Measurements from ENCODE around the gene HSF2BP.
"Not testable (repeated sequence)": the region's sequence is repeated elsewhere in the genome, so short reads cannot be mapped to it uniquely, and the experiment has no call there.

The HSF2BP gene

GRCh38 chr21:43502407-43503071, 156.7 kb downstream of the HSF2BP start:
- DNase-seq; in situ Hi-C loops (cut with MboI; ENCODE audit: low pct_unique_long_range_greater_than_20kb, low sequenced_read_pairs): not testable (repeated sequence)

- DNase-seq; in situ Hi-C loops (cut with MboI; ENCODE audit: low pct_unique_long_range_greater_than_20kb, low sequenced_read_pairs): not testable (repeated sequence)
Observed at GRCh38 chr21:43498924-43499323, 160.4 kb downstream of the HSF2BP start.

DNA sequence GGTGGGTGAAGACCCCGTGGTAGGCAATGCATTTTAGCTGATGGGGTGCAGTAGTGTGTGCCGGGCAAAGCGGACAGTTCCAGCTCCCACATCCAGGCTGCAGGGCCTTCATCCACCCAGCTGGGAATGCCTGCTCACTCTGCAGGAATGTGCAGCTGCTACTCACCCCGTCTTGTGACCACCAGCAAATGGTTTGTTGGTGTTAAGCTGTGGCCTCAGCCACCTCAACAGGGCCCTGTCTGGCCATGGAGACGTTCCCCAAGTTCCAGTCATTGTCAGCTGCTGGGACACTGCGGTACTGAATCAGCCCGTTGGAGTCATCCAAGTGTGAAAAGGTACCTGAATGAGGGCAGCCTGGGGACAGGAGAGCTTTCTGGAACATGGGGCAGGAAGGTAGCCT, 161.2 kb downstream of the HSF2BP start:
- DNase-seq; in situ Hi-C loops (cut with MboI; ENCODE audit: low pct_unique_long_range_greater_than_20kb, low sequenced_read_pairs): not testable (repeated sequence)

DNA sequence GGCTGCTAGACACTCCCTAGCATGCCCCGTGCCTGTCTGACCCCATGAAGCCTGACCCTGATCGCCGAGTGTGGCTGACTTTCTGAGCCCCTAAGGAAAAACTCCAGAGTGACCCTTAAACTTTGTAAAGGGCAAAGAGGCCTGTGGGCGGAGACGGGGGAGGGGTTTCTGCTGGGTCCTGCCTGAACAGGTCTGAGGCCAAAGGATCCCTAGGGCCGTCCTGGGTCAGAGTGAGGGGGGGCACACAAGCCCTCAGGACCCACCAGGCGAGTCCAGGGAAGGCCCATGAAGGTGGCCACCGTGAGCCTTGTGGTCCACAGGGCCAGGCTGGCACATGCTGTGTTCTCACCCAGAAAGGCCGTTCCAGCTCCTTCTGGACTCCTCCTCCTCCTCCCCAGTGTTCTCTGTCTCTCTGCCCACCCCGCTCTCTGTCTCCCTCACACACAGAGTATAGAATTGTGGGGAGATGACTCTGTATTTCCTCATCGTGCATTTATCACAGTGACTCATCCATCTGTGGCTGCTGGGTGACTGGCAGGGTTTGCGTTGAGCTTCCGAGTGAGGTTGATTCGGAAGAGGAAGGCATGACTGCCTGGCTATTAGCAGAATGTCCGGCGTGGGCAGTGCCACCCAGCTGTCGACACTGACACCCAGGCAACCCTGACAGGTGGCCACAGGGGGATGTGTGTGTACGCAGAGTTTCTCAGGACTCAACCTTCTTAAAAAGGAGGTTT, 164.8 kb downstream of the HSF2BP start:
- DNase-seq; in situ Hi-C loops (cut with MboI; ENCODE audit: low pct_unique_long_range_greater_than_20kb, low sequenced_read_pairs): not testable (repeated sequence)

- DNase-seq; in situ Hi-C loops (cut with MboI; ENCODE audit: low pct_unique_long_range_greater_than_20kb, low sequenced_read_pairs): not testable (repeated sequence)
Observed at GRCh38 chr21:43493471-43493870, 165.8 kb downstream of the HSF2BP start.

GRCh38 chr21:43488235-43488634, 171.1 kb downstream of the HSF2BP start:
- DNase-seq; in situ Hi-C loops (cut with MboI; ENCODE audit: low pct_unique_long_range_greater_than_20kb, low sequenced_read_pairs): not testable (repeated sequence)

DNA sequence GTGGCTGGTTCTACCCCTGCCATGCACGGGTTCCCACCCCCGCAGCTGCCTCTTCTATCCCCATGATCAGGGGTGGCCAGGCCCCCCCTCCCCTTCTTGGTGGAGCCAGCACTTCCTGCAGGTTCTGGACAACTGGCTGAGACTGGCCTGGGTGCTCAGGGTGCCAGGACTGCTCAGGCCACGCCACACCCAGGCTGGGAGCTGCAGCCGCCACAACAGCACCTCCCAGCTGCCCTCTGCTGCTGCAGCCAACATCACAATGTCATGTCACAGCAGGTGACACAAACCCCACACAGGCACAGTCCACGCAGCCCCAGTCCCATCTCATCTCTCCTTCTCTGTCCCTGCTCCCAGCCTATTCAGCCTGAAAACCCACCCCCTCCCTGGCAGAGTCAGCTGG, 173.2 kb downstream of the HSF2BP start:
- DNase-seq; in situ Hi-C loops (cut with MboI; ENCODE audit: low pct_unique_long_range_greater_than_20kb, low sequenced_read_pairs): not testable (repeated sequence)

GRCh38 chr21:43485016-43485415, 174.3 kb downstream of the HSF2BP start:
- in situ Hi-C loops (cut with MboI; ENCODE audit: low pct_unique_long_range_greater_than_20kb, low sequenced_read_pairs), result not testable (repeated sequence)

DNA sequence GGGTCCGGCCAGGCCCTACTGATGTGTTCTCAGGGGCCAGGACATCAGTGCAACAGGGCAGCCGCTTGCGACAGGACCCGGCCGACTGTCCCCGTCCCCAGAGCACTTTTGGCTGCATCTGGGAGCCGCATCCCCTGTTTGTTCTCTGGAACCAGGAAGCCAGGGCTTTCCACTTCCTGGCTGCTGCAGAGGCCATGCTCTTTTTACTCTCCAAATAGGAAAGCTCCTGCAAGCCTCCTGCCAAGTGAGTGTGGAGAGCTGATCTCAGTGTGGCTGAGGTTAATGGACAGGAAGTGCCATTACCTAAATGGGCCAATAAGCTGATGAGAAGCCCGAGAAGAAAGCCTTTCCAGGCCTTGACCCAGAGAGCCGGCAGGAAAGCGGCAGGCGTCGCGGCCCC, 180.1 kb downstream of the HSF2BP start:
- in situ Hi-C loops (cut with MboI; ENCODE audit: low pct_unique_long_range_greater_than_20kb, low sequenced_read_pairs); DNase-seq: not testable (repeated sequence)

More at GRCh38 chr21:43485016-43485415, 174.3 kb downstream of the HSF2BP start:
- DNase-seq, result not testable (repeated sequence)
